ENCODE measurements around the gene SNRPB.
A peak's percentile ranks its signal among the peaks of the same experiment; 100 is the strongest.

SNRPB gene

GRCh38 chr20:2473516-2473915 lies 2.9 kb upstream of the SNRPB start:
- DNase-seq, result no peak

DNA sequence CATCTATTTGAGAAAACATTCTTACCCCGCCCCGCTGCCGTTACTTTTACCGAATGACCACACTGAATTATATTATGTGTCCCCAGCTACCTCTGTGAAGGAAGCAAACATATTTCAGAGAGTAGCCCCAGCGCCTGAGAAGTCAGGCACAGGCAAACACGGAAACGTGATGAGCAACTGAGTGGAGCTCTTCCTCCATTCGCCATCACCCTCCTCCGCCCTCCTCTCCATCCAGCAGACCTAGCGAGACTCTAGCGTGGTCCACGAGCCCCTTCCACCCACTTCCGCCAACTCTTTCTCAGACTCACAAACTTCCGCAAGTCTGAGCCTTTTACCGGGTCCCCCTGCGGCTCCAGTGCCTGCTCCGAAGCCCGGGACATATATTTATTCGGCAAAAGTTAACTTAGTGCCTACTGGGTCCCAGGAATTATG lies 582 bp downstream of the SNRPB start:
- peak; percentile 67 for DNase-seq

DNA sequence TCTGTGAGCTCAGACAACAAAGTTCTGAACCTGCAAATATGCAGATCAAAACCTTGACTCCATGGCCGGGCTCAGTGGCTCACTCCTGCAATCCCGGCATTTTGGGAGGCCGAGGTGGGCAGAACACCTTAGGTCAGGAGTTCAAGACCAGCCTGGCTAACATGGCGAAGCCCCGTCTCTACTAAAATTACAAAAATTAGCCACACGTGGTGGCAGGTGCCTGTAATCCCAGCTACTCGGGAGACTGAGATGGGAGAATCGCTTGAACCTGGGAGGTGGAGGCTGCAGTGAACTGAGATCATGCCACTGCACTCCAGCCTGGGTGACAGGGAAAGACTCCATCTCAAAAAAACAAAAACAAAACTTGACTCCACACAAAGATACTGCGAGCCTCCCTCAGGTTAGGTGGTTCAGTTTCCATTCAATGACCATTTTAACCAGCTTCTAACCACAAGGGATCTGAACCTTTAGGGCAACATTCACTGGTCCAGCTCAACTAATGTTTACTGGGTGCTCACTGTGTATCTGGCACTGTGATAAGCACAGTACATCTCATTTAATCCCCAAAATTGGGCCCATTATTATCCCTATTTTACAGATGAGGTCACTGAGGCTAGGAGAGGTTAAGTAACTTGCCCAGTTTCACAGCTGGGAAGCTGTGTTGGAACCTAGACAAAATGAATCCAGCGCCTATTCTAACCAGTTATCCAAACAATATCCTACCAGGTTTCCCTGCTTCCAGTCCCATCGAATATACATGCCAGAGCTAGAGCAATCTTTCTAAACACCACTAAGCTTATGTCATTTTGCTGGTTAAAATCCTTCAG lies 1.8 kb downstream of the SNRPB start:
- no peak for DNase-seq

DNA sequence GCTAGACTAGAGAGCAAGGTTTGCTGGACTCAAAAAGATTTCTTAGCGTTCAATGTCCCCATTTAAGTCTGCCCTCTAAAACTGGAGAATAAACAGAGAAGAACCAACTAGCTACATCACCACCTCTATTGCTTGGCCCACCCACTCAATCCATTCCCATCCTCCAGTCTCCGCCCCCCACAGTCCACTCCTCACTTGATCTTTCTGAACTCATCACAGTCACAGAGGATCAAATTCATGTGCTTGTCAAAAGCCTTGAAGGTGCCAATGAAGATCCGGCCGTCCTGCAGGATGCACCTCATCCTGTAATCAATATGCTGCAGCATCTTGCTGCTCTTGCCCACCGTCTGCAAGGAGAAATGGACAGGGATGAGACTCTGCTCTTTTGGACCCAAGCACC lies 3.2 kb downstream of the SNRPB start:
- no peak for DNase-seq

GRCh38 chr20:2465100-2465499 lies 5.5 kb downstream of the SNRPB start:
- no peak for DNase-seq

- DNase-seq, result no peak
Measured at GRCh38 chr20:2463616-2464365, 6.8 kb downstream of the SNRPB start.

DNA sequence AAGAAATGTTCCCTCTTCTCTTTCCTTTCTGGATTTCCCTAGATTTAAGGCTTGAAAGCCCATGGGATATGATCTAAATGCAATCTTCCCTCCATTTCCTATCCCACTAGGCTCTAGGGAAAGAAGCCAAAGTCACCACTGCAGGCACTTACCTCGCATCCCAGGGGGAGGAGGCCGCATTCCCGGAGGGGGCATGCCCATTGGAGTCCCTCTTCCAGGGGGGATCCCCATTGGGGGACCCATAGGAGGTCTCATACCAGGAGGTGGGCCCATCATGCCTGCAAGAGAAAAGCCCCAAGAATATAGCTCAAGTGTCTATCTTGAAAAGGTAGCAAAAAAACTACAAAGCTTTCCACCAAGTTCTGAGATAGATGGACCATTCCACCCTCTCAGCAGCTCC lies 8.1 kb downstream of the SNRPB start:
- DNase-seq, result no peak

DNA sequence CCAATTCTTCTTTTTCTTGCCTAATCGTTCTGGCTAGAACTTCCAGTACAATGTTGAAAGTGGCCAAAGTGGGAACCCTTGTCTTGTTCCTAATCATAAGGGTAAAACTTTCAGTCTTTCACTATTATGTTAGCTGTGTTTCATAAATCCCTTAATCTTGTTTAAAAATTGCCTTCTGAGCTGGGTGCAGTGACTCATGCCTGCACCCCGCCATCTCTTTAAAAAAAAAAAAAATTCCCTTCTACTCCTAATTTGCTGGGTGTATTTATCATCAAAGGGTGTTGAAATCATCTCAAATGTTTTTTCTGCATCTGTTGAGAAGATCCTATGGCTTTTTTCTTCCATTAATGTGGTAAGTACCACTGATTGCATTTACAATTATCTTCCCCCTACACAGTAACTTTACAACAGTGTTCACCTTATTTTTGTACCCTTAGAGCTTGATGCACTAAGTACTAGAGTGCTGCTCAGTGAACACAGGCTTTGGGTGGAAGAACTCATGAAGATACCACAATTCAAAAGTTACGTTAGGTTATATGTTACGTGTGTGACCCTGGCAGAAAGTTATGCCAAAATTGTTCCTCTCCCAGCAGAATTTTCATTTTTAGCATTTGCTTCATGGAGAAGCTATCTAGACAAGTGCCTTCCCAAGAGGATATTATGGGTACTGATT lies 9.7 kb downstream of the SNRPB start:
- DNase-seq, result no peak

DNA sequence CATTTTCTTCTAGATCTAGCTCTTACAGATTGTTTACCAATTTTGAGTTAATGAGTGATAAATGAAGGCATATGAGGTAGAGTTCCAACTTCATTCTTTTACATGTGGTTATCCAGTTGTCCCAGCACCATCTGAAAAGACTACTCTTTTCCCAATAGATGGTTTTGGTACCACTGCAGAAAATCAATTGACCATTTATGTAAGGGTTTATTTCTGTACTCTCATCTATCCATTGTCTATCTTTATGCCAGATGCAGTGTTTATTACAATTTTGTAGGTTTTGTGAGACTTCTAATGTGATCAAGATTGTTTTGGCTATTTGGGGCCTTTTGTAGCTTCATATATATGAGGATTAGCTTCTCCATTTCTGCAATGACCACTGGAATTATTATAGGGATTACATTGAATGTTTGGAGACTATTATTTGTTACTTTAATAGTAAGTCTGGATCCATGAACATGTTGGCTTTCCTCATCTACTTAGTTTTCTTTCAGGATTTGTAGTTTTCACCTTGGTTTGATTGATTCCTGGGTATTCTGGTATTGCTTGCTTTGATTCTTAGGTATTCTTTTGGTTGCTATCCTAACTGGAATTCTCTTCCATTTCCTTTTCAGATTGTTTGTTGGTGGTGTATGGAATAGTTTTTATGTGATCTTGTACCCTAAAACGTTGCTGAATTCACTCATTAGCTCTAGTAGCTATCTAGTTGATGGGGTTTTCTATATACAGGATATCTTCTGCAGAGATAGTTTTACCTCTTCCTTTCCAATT lies 10.4 kb downstream of the SNRPB start:
- DNase-seq, result no peak

DNA sequence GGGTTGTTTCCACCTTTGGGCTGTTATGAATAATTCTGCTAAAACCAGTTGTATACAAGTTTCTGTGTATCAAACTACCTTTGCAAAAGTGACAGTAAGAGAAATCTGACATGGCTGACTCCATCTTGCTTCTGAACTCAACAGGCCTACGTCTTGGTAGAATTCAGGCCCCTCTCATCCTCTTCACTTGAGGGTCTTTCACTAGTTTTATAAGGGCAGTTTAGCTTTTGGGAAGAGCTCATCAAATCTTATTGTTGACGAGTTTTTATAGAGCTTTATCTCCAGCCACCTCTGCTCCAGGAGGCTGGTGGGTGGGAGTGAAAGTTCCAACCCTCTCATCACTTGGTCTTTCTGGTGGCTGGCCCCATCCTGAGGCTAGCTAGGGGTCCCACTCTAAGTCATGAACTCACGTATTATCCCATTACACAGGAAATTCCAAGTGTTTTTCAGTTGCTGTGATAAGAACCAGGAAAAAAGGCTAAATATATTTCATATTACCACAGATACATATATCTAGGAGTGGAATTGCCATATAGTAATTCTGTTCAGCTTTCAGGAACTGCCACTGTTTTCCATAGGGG lies 11.6 kb downstream of the SNRPB start:
- no peak for DNase-seq

GRCh38 chr20:2455771-2456497 lies 14.7 kb downstream of the SNRPB start:
- no peak for DNase-seq

GRCh38 chr20:2453792-2454191 lies 16.8 kb downstream of the SNRPB start:
- no peak for DNase-seq

DNA sequence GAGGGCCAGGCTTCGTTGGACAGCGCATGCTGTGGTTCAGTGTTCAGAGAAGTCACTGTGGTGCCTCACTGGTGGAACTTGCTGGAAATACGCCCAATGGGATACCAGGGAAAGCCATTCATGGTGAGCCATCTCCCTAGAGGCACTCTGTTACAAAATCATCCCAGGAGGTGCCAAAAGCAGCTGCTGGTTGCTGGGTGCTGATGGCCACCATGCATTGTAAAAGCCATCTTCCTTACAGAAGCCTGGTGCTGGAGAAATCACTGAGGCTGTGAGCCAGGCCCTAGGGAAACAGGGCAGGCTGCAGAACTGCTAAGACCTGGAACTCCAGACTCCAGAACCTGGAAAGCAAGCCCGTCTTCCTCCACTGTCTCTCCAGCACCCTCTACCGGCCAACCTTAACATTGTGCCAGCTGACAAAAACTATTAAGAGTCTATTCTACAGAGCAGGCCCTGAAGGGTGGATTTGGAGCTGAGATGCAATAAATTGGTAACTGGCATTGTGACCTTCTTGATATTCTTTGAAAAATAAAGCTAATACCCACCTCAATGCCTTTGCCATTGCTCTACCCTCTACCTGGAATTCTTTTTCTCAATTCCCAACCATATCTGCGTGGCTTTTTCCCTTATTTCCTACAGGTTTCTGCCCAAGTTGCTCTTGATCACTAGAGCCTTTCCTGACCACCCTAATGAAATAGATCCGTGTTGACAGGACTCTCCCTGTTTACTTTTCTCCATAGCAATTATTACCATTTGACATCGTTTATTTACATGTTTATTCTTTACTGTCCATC lies 18.5 kb downstream of the SNRPB start:
- peak; percentile 69 for DNase-seq

DNA sequence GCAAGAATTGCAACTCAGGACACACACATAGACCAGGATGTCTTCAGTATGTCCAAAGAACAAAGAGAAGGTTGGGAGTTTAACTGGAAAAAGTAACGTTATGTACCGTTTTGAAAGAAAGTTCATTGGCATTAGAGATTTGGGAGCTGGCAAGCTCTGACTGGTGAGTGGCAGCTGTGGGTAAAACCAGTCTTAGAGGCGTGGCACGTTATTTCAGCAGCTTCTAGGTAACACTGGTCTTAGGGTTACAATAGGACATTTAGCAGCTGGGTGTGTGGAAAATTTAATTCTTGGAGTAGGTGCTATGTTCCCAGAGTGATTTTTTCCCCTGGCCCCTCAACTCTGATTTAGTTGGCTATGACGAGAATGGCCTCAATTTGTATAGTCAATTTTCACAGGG lies 19.2 kb downstream of the SNRPB start:
- DNase-seq, result no peak

DNA sequence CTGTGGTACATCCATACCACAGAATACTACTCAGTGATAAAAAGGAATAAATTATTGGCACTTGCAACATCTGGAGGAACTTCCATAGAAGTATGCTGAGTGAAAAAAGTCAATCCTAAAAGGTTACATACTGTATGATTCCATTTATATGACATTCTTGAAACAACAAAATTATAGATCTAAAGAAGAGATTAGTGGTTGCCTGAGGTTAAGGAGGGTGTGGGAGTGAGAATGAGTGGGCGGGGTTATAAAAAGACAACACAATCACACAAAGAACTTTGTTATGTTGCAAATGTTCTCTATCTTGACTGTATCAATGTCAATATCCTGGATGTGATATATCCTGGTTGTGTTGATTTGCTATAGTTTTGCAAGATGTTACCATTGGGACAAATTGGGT lies 21.2 kb downstream of the SNRPB start:
- no peak for DNase-seq

DNA sequence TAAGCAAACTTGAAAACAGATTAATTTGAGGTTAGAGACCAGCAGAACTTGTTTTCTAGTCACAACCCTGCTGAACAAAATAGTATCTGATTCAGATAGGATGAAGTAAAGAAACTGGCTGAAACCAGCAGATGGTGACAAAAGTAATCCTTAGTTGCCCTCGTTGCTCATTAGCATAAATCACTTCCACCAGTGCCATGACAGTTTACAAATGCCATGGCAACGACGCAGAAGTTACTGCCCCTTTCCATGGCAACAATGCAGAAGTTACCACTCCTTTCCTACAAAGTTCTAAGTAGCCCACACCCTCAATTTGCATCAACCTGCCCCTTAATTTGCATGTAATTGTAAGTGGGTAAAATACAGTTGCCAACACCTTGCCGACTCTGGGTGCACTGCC lies 23.7 kb downstream of the SNRPB start:
- no peak for DNase-seq

GRCh38 chr20:2431185-2431584 lies 39.4 kb downstream of the SNRPB start:
- DNase-seq, result no peak

DNA sequence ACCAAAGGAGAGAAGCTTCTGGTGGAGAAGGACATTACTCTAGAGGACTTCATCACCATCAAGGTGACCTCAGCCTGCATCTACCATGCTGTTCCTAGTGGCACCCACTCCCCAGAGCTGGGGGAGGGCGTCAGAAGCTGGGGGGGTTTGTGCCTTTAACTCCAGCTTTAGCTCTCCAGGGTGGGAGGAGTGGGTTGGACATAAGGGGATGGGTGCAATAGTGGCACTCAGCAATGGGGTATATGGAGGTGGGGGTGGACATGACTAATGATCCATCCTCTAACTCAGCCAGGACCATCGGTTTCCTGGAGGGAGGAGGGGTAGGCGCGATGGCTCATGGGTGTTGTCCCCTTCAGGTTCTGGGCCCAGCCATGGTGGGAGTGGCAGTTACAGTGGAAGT lies 40.1 kb downstream of the SNRPB start:
- no peak for DNase-seq

DNA sequence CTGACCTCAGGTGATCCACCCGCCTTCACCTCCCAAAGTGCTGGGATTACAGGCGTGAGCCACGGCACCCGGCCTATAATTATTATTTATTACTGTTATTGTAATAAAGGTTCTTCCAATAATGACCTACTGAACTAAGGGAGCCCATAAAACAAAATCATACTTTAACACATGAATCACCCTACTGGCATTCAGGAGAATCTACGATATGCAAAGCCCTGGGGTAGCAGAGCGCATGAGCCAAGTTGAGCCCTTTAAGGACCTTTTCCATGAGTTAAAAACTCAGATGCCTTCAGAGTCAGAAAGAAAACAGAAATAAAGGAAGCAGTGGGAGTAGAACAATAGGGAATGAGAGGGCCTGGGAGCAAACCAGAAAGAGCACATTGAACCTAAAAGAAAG lies 41.5 kb downstream of the SNRPB start:
- no peak for DNase-seq

GRCh38 chr20:2421247-2421646 lies 49.3 kb downstream of the SNRPB start:
- no peak for DNase-seq

- no peak for DNase-seq
Measured at GRCh38 chr20:2420510-2420909, 50.1 kb downstream of the SNRPB start.

Measured in left hindlimb (tissue), 1 donor.